Measurements from ENCODE around the gene SMTN.

- TF ChIP-seq EZH2 (IDR thresholded peaks at IDR 0.05; ENCODE audit: low read length, unreplicated experiment) (no peak), EZH2phosphoT487 (IDR thresholded peaks at IDR 0.05; ENCODE audit: borderline replicate concordance, low read length) (no peak), CTCF (conservative IDR thresholded peaks at IDR 0.05; ENCODE audit: low read depth, low read length) (no peak)
These were observed 59.0 kb downstream of the SMTN start, which contains the start of gene PLA2G3 for GRCh38 chr22:31139866-31140716.

All from PC-3 (cell line).